ENCODE data around the gene GNG13.
A peak's percentile ranks its signal among the peaks of the same experiment; 100 is the strongest.

The GNG13 gene

GRCh38 chr16:794091-794822 lies 6.3 kb downstream of the GNG13 start:
- no peak for DNase-seq (ENCODE audit: low read depth in 2 of 2)

GRCh38 chr16:793414-793813 lies 7.1 kb downstream of the GNG13 start:
- no peak for DNase-seq (ENCODE audit: low read depth in 2 of 2)

GRCh38 chr16:792221-792995 lies 8.1 kb downstream of the GNG13 start:
- DNase-seq (ENCODE audit: low read depth in 2 of 2): no peak

DNA sequence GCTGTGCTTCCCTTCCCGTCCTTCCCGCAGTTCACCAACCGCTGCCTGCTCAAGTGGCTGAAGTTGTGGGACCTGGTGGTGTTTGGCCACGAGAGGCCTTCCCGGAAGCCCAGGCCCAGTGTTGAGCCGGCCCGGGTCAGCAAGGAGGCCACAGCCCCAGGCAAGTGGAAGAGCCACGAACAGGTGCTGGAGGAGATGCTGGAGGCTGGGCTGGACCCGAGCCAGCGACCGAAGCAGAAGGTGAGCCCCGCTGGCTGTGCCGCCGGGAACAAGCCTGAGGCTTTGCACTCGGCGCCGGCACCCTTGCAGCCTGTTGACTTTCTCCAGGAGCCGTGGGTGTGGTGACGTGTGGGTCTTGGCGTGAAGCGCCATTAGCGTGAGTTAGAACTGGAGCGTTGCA lies 9.4 kb downstream of the GNG13 start:
- no peak for DNase-seq (ENCODE audit: low read depth in 2 of 2)

GRCh38 chr16:790086-790485 lies 10.4 kb downstream of the GNG13 start:
- DNase-seq (ENCODE audit: low read depth in 2 of 2): no peak

DNA sequence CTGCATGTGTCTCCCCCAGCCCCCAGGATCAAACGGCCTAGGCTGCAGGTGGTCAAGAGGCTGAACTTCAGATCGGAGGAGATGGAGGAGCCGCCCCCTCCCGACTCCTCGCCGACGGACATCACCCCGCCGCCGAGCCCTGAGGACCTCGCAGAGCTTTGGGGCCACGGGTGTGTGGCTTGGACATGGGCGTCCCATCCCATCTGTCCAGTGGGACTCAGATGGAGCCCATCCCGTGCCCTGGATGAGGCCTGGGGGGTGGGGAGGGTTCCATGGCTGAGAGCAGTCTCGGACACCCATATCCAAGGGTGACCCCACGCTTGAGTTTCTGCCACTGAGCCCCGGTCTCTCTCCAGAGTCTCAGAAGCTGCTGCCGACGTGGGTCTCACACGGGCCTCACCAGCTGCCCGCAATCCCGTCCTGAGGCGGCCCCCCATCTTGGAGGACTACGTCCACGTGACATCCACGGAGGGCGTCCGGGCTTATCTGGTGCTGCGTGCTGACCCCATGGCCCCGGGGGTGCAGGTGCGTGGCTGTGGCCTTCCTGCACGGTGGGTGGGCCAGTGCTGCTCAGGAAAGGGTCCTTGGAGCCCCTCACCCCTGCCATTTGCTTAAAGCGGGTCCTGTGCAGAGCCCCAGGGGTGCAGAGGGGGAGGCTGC lies 11.2 kb downstream of the GNG13 start:
- DNase-seq (ENCODE audit: low read depth in 2 of 2): no peak

GRCh38 chr16:788399-789126 lies 12.0 kb downstream of the GNG13 start, which contains the start of gene CHTF18:
TSS of gene CHTF18 (plus strand) at chr16:788620. CDS start at chr16:788685, 65 bp downstream.
- DNase-seq (ENCODE audit: low read depth in 2 of 2): peak; percentile 90 to 92

GRCh38 chr16:787978-788398 lies 12.5 kb downstream of the GNG13 start, which contains the start of gene RPUSD1:
TSS of gene RPUSD1 (minus strand) at chr16:788381. CDS start at chr16:787737, 644 bp downstream.
- DNase-seq (ENCODE audit: low read depth in 2 of 2): no peak

DNA sequence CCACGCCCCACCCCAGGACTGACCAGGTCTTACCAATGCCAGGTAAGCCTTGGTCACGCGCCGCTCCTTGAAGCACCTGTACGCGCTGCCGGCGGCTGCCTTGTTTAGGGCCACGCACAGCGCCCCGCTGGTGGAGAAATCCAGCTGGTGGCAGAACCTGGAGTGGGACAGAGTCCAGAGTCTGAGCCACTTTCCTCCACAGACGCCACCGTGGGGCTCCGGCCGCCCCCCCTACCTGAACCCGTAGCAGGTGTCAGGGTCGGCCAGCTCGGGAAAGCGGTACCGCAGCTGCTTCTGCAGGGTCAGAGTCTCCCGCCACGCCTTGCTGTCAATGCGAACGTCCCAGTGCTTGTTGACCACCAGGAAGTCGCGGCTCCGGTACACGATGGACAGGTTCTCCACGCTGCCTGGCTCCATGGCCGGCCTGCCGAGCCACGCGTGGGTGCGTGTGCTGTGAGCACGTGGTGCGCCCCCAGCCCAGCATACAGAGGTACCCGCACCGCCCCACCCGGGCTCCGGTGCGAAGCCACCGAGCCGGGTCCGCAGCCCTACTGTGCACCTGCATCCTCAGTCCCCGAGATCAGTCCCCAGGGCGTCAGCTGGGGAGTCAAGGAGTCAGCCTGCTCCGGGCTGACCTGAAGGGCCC lies 13.1 kb downstream of the GNG13 start:
- DNase-seq (ENCODE audit: low read depth in 2 of 2): no peak

DNA sequence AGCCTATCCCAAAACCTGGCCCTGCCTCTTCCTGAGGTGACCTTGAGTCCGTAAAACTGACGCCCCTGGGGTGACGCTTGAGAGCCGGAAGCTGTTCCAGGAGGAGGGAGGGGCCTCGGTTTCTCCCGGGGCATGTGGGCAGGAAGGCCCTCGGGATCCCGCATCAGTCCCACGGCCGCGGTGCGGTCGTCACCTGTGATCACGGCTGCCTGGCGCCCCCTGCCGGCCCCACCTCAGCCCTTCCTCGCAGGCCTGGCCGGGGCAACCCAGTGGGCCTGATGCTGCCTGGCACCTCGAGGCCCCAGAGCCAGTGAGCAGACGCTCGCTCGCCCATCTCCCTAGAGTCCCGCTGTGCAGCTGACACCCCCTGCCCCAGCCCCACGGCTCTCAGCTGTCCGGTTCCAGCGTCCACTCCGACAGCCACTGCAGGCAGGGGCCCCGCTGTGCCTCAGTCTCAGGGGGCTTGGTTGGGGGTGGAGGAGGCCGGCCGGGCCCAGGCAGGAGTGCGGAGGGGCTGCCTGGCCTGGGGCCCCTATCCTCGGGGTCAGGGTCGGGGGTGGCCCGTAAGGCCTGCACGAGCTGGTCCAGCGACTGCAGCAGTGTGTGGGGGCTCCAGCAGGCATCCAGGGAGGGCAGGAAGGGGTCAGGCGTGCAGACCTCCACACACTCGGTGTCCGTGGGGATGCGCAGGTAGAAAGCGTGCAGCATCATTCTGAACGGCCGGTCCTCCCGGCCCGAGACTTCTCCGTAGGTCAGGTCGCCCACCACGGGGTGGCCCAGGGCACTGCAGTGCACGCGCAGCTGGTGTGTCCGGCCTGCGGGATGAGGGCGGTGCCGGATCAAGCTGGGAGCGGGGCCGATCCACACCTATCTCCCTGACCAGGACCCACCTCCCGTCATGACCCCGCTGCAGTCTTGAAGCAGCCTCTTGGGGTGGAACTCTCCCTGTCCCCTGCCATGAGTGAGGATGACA lies 14.7 kb downstream of the GNG13 start:
- DNase-seq (ENCODE audit: low read depth in 2 of 2): peak; percentile 68 to 82

DNA sequence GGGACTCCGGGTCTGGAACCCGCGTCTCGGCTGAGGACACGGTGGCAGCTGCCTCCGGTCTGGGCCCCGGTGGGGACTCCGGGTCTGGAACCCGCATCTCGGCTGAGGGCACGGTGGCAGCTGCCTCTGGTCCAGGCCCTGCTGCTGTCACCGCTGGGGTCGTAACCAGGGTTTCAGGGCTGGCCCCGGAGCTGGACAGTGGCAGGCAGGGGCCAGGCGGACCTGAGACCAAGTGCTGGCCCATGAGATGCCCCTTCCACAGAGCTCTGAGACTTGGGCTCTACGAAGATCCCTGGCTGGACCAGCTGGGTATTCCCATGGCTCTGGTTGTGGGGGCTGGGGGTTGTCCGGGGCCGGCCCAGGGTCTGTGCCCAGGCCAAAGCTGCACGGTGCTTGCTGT lies 16.1 kb downstream of the GNG13 start:
- DNase-seq (ENCODE audit: low read depth in 2 of 2): no peak

GRCh38 chr16:783404-784161 lies 17.0 kb downstream of the GNG13 start:
- no peak for DNase-seq (ENCODE audit: low read depth in 2 of 2)

GRCh38 chr16:782766-783403 lies 17.6 kb downstream of the GNG13 start:
- DNase-seq (ENCODE audit: low read depth in 2 of 2): no peak

DNA sequence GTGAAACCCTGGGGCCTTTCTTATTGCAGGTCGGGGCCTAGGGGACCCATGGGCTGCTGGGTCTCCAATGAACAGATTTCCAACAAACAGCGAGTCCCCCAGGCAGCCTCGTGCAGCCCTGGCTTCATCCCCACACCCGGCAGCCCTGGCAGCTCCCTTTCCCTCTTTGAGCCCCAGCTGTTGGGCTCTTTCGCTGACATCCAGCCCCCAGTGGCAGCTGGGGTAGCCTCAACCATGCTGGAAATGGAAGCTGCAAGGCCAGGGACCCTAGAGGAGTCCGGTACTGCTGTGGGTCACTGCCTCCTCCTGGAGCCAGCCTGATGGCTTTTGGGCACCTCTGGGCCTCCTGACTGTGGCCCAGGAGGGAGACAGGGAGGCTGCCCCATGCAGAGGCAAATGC lies 18.3 kb downstream of the GNG13 start:
- no peak for DNase-seq (ENCODE audit: low read depth in 2 of 2)

- DNase-seq (ENCODE audit: low read depth in 2 of 2): no peak
Observed at GRCh38 chr16:781346-782010, 19.1 kb downstream of the GNG13 start.

DNA sequence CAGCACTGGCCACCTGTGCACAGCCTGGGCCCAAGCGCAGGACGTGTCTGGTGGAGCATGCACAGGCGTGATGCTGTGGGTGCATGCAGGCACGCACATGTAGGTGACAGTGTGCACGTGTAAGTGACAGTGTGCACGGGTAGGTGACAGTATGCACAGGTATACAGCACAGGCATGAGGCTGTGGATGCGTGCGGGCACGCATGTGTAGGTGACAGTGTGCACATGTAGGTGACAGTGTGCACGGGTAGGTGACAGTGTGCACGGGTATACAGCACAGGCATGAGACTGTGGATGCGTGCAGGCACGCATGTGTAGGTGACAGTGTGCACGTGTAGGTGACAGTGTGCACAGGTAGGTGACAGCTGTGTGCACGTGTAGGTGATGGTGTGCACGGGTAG lies 20.2 kb downstream of the GNG13 start:
- no peak for DNase-seq (ENCODE audit: low read depth in 2 of 2)

GRCh38 chr16:779561-779960 lies 21.0 kb downstream of the GNG13 start:
- no peak for DNase-seq (ENCODE audit: low read depth in 2 of 2)

DNA sequence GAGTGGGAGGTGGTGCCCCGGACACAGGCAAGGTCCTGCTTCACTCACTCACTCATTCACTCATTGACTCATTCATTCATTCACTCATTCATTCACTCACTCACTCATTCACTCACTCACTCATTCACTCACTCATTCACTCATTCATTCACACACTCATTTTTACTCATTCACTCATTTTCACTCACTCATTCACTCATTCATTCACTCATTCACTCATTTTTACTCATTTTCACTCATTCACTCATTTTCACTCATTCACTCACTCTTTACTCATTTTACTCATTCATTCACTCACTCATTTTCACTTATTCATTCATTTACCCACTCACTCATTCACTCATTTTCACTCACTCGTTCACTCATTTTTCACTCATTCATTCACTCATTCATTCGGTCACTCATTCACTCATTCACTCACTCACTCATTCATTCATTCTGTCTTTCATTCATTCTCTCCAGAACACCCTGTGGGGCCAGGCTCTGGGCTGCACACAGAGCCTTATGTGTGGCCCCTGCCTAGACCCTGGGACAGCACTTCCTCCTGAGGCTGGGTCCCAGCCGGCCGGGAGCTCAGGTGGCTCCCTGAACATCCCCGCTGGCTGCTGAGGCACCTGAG lies 21.5 kb downstream of the GNG13 start:
- no peak for DNase-seq (ENCODE audit: low read depth in 2 of 2)
